GM19467 (cell line): ENCODE data around the gene SLC6A8.
"Not testable (repeated sequence)": the region's sequence is repeated elsewhere in the genome, so short reads cannot be mapped to it uniquely, and the experiment has no call there.

ENCODE experiments used
- ATAC-seq: cut with Tn5 transposase; IDR thresholded peaks from one replicate; pipeline ENCODE4 v1.9.1; 2021; ENCODE audit warnings: mild to moderate bottlenecking, moderate library complexity; ENCODE audit not compliant: unreplicated experiment

The SLC6A8 gene

DNA sequence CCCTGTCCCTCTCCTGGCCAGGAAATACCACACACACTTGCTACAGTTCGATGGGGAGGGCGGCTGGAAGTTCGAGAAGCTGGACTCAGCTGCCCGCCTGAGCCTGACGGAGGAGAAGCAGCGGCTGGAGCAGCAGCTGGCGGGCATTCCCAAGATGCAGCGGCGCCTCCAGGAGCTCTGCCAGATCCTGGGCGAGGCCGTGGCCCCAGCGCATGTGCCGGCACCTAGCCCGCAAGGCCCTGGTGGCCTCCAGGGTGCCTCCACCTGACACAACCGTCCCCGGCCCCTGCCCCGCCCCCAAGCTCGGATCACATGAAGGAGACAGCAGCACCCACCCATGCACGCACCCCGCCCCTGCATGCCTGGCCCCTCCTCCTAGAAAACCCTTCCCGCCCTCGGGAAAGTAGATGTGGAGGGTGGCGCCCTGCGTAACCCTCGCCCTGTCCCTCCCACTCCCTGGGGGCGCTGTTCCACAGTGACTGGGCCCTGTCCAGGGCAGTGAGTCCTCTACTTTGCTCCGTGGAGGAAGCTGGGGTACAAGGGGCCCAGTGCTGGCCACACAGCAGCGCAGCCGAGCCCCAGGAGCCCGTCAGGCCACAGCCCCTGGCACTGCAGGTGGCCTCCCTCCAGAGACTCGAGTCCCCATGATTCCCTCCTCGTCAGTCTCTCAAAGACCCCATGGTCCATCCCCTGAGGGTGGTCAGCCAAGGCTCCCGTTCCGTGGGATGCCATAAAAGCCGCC lies 55.9 kb downstream of the SLC6A8 start:
- ATAC-seq = not testable (repeated sequence)

- ATAC-seq = no peak
These were observed 56.7 kb downstream of the SLC6A8 start for GRCh38 chrX:153744210-153745066.

GRCh38 chrX:153745067-153745433 lies 57.3 kb downstream of the SLC6A8 start:
- ATAC-seq = not testable (repeated sequence)
